ENCODE measurements around the gene LDLRAD4.

DNA sequence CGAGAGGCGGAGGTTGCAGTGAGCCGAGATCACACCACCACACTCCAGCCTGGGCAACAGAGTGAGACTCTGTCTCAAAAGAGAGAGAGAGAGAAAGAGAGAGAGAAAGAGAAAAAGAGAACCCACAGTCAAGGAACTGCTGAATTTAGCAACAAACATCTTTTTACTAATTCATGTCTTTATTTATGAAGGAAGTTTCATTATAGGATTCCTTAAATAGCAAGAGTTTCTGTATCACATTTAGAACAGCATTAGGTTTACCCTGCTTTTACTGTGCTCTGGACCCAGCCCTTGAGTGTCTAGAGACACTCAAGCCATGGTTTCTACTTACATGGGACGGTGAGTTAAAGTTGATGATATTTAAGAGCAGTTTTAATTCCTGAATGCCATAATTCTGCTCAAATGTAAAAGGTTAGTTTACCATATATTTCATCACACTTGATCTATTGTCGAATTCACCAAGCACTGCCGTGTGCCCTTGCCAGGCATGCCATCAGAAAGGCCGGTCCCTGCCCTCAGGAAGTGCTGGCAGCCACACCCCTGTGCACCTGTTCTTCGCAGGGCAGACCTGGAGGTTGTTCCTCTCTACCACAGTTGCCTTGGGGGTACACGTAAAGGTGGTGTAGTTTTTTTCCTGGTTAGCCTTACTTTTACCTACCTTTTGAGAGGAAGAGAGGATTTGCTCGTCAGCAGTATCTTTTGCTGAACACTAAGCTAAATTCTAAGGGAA lies 153.3 kb downstream of the LDLRAD4 start:
- TF ChIP-seq CTCF (conservative IDR thresholded peaks at IDR 0.05; ENCODE audit: low read depth, low read length) (no peak), EZH2phosphoT487 (IDR thresholded peaks at IDR 0.05; ENCODE audit: borderline replicate concordance, low read length) (no peak), EZH2 (IDR thresholded peaks at IDR 0.05; ENCODE audit: low read length, unreplicated experiment) (no peak)
